IPS-20b (cell line): ENCODE measurements around the gene HRH2.

Experiments used
- H3K27ac ChIP-seq: one replicate; pipeline ENCODE4 v1.5.1; 2013; ENCODE audit warnings: low read length
- H3K27me3 ChIP-seq: 2 replicates; pipeline ENCODE4 v1.6.1; 2013; ENCODE audit warnings: mild to moderate bottlenecking, low read length, inconsistent platforms; ENCODE audit not compliant: insufficient read depth
- H3K36me3 ChIP-seq: 2 replicates; pipeline ENCODE4 v1.6.1; 2013; ENCODE audit warnings: low read depth, mild to moderate bottlenecking, inconsistent platforms, low read length, moderate library complexity; ENCODE audit not compliant: insufficient read depth
- H3K4me1 ChIP-seq: 2 replicates; pipeline ENCODE4 v1.6.1; 2013; ENCODE audit warnings: mild to moderate bottlenecking, control low read depth, inconsistent platforms, low read length, moderate library complexity; ENCODE audit not compliant: insufficient read depth
- H3K4me3 ChIP-seq: 2 replicates; pipeline ENCODE4 v1.5.1; 2013; ENCODE audit warnings: mild to moderate bottlenecking, low read length, inconsistent platforms
- H3K9ac ChIP-seq: 2 replicates; pipeline ENCODE4 v1.6.1; 2013; ENCODE audit warnings: low read depth, mild to moderate bottlenecking, inconsistent platforms, low read length, moderate library complexity
- H3K9me3 ChIP-seq: 2 replicates; pipeline ENCODE4 v1.6.1; 2013; ENCODE audit warnings: mild to moderate bottlenecking, low read depth, low read length, inconsistent platforms; ENCODE audit not compliant: insufficient read depth

HRH2 gene

DNA sequence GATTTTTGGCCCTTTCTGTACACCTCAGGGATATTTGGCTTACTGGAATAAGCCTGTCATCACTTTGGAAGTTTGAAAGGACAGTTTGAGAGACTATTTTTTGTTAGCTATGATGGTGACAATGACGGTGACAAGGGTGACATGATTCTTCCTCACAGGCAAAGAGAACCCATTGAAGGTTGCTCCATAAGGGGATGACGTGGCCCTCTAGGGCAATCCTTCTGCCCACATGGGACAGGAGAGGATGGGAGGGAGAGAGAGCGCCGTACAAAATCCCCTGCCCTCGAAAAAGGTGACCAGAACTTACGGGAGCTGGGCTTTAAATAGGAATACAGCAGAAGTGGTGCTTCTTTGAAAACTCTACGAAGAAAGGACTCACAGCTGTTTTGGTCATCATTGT lies 22.6 kb downstream of the HRH2 start:
- Histone ChIP-seq H3K4me1 (no peaks in the 10 kb centered on the region), H3K27ac (no peak overlapping the region), H3K9me3 (no peaks in the 10 kb centered on the region), H3K36me3 (peaks cover 4% of the 10 kb centered on the region; the same call in 1 of the 2 replicates), H3K4me3 (no peak overlapping the region), H3K27me3 (no peaks in the 10 kb centered on the region; the same call in 1 of the 2 replicates), H3K9ac (no peak overlapping the region)

DNA sequence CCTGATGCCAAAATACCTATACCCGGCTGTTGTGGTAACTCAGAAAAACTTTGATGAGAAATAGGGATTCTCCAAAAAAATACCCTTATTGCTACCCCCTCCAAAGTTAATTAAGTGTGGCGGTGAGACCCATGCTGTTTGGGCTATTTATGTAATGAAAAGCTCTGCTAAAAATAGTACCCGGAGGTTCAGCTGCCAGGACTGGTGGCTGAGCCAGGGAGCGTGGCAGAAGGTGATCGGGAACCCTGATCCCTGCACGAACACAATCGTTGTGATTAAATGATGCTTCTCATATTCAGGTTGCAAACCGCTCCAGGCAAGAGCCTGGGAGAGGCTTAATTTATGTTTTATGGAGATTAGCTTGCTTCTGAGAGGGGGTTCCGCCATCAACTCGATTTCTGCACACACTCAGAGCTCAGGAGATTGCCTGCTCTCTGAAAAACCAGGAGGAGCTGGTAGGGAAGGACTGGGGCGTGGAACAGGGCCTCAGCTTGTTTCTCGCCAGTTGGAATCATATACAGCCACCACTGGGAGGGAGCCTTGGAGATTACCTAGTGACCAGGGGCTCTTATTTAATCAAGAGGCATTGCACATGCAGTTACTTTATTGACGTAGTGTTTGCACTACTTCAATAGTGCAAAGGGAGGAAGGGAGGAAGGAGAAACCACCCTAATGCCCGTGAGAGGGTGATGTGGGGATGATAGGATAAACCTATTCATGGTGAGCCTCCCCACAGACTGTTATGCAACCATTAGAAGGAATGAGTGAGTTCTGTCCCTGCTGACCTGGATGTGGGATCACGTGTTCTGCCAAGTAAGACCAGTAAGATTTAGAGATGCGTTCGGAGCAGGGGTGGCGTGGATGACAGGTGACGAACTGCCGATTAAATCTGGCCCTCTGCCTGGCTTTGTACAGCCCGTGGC lies 23.4 kb downstream of the HRH2 start:
- Histone ChIP-seq H3K9me3 (no peaks in the 10 kb centered on the region), H3K4me3 (no peak overlapping the region), H3K4me1 (no peaks in the 10 kb centered on the region), H3K36me3 (peaks cover 4% of the 10 kb centered on the region; the same call in 1 of the 2 replicates), H3K27me3 (no peaks in the 10 kb centered on the region; the same call in 1 of the 2 replicates), H3K27ac (no peak overlapping the region), H3K9ac (no peak overlapping the region)

DNA sequence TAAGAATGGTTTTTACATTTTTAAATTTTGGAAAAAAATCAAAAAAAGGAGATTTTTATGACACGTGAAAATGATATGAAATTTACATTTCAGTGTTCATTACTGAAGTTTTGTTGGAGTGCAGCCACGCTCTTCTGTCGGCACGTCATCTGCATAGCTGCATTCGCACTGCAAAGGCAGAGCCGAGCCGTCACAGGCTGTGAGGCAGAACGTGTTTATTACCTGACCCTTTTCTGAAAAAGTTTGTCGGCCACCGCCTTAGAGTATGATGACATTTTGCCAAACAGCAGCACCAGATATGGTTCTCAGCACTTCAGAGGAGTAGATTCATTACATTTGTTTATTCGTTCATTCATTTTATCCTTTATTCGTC lies 24.1 kb downstream of the HRH2 start:
- Histone ChIP-seq H3K4me3 (no peak overlapping the region), H3K36me3 (peaks cover 4% of the 10 kb centered on the region; the same call in 1 of the 2 replicates), H3K27ac (no peak overlapping the region), H3K27me3 (no peaks in the 10 kb centered on the region; the same call in 1 of the 2 replicates), H3K9me3 (no peaks in the 10 kb centered on the region), H3K9ac (no peak overlapping the region), H3K4me1 (no peaks in the 10 kb centered on the region)

DNA sequence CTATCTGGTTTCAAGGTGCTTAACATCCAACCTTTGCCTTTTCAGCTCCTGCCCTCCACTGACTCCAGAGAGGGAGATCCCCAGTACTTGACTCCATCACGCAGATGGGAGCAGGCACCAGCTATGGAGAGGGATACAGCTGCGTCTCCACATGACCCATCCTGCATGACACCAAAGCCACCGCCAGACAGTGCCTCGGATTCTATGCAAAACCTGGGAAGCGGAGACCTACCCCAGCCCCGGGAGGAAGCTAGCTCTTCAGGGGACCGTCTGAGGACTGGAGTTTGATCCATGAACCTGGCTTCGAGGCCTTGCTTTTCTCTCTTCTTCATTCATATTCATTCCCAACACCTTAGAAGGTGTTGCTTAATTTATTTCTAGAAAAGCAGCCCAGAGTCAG lies 24.8 kb downstream of the HRH2 start:
- Histone ChIP-seq H3K4me1 (no peaks in the 10 kb centered on the region), H3K9me3 (no peaks in the 10 kb centered on the region), H3K4me3 (no peak overlapping the region), H3K27me3 (no peaks in the 10 kb centered on the region; the same call in 1 of the 2 replicates), H3K36me3 (peaks cover 4% of the 10 kb centered on the region; the same call in 1 of the 2 replicates), H3K9ac (no peak overlapping the region), H3K27ac (no peak overlapping the region)

DNA sequence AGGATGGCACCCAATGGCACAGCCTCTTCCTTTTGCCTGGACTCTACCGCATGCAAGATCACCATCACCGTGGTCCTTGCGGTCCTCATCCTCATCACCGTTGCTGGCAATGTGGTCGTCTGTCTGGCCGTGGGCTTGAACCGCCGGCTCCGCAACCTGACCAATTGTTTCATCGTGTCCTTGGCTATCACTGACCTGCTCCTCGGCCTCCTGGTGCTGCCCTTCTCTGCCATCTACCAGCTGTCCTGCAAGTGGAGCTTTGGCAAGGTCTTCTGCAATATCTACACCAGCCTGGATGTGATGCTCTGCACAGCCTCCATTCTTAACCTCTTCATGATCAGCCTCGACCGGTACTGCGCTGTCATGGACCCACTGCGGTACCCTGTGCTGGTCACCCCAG lies 25.4 kb downstream of the HRH2 start:
- H3K4me1 ChIP-seq = no peaks in the 10 kb centered on the region
- peaks cover 4% of the 10 kb centered on the region; the same call in 1 of the 2 replicates for H3K36me3 ChIP-seq
- H3K27me3 ChIP-seq = no peaks in the 10 kb centered on the region
- no peak overlapping the region for H3K27ac ChIP-seq
- H3K9me3 ChIP-seq = no peaks in the 10 kb centered on the region
- H3K9ac ChIP-seq = no peak overlapping the region
- no peak overlapping the region for H3K4me3 ChIP-seq

DNA sequence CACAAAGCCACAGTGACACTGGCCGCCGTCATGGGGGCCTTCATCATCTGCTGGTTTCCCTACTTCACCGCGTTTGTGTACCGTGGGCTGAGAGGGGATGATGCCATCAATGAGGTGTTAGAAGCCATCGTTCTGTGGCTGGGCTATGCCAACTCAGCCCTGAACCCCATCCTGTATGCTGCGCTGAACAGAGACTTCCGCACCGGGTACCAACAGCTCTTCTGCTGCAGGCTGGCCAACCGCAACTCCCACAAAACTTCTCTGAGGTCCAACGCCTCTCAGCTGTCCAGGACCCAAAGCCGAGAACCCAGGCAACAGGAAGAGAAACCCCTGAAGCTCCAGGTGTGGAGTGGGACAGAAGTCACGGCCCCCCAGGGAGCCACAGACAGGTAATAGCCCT lies 26.1 kb downstream of the HRH2 start:
- Histone ChIP-seq H3K27ac (no peak overlapping the region), H3K4me1 (no peaks in the 10 kb centered on the region), H3K36me3 (peaks cover 4% of the 10 kb centered on the region; the same call in 1 of the 2 replicates), H3K4me3 (no peak overlapping the region), H3K27me3 (no peaks in the 10 kb centered on the region), H3K9me3 (no peaks in the 10 kb centered on the region), H3K9ac (no peak overlapping the region)

DNA sequence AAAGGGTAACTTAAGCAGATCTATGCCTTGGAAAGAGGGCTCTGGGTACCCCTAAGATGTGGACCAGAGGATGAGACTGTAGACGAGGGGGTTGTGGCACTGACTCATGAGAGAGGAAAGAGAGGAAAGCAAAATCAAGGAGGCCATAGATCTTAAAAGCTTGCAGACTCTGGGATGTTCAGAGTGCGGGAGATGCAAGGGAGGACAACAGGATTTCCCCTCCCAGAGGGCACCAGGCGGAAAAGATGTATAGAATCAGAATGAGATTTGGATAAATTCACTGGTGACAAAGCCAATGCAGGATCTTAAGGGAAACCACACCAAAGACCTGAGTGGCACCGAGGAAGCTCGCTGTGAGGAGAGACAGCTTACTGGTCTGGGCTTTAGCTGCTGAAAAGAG lies 27.1 kb downstream of the HRH2 start:
- no peak overlapping the region for H3K9ac ChIP-seq
- H3K27ac ChIP-seq = no peak overlapping the region
- H3K4me1 ChIP-seq = no peaks in the 10 kb centered on the region
- H3K4me3 ChIP-seq = no peak overlapping the region
- H3K36me3 ChIP-seq = peaks cover 4% of the 10 kb centered on the region; the same call in 1 of the 2 replicates
- no peaks in the 10 kb centered on the region for H3K9me3 ChIP-seq
- no peaks in the 10 kb centered on the region for H3K27me3 ChIP-seq

DNA sequence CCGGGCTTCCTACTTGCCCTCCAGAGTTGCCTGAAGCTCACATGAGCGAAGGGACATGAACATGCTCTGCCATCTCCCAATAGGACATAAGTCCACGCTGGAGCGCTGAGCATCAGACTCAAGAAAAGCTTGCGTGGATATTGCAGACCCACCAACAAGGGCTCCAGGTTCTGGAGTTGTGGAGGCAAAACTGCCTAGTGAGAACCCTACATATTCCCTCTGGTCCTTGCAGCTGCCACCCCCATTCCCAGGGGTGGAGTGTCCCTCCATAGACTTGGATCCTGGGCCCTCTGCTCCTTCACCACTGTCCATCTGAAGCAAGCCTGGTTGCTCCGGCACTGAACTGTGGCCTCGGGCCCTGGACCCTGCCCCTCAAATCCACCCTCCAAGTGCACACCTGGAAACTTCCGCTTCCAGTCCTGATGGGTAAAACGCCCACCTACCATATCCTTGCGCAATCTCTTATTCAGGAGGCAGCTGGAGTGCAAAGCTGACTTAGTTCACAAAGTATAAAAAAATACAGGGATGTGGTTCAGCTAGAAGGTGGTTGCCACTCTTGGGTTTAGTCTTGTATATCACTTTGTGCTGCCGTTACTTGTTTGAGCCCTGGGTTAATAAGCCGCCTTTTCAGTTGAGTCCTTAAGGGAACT lies 28.0 kb downstream of the HRH2 start:
- H3K36me3 ChIP-seq = peaks cover 4% of the 10 kb centered on the region; the same call in 1 of the 2 replicates
- no peaks in the 10 kb centered on the region for H3K27me3 ChIP-seq
- no peak overlapping the region for H3K27ac ChIP-seq
- H3K4me1 ChIP-seq = peaks cover 1% of the 10 kb centered on the region; the same call in 1 of the 2 replicates
- no peaks in the 10 kb centered on the region for H3K9me3 ChIP-seq
- no peak overlapping the region for H3K4me3 ChIP-seq
- no peak overlapping the region for H3K9ac ChIP-seq

DNA sequence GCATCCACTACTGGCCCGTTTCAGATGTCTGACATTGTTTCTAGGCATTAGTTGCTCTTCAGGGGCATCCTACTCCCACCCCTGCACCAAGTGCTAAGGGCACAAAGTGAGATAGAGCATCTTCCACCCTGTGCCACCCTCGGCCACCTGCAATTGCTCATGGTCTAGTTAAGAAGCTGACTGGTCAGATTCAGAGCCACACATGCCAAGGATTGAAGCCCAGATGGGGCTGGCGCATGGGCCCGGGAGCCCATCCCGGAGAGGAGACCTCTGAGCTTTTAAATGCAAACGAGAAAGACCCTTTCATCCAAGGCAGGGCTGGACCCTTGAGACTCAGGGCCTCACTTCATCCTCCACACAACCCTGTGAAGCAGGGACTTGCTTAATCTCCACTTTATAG lies 28.5 kb downstream of the HRH2 start:
- Histone ChIP-seq H3K27ac (no peak overlapping the region), H3K9me3 (no peaks in the 10 kb centered on the region), H3K36me3 (peaks cover 4% of the 10 kb centered on the region; the same call in 1 of the 2 replicates), H3K27me3 (no peaks in the 10 kb centered on the region), H3K4me3 (no peak overlapping the region), H3K9ac (no peak overlapping the region), H3K4me1 (peaks cover 3% of the 10 kb centered on the region; the same call in 1 of the 2 replicates)

DNA sequence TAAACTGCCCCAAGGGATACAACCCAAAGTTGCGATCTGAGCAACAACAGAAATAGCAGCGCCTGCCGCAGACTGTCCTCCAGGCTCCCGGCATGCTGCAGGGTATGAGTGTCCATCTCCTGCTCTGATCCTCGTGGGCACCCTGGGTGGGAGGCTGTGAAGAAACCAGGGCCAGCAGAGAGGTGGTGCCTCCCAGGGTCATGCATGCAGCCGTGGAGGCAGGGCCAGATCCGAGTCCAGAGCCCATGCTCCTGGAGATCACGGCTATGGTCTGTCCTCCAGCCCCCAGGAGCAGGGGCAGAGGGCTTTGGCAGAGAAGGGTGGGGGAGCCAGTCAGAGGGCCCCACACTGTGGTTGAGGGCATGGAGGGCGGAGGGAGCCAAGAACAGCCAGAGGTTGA lies 29.0 kb downstream of the HRH2 start:
- Histone ChIP-seq H3K4me3 (no peak overlapping the region), H3K27ac (no peak overlapping the region), H3K36me3 (peaks cover 4% of the 10 kb centered on the region; the same call in 1 of the 2 replicates), H3K9me3 (no peaks in the 10 kb centered on the region), H3K9ac (no peak overlapping the region), H3K27me3 (no peaks in the 10 kb centered on the region), H3K4me1 (peaks cover 3% of the 10 kb centered on the region; the same call in 1 of the 2 replicates)

DNA sequence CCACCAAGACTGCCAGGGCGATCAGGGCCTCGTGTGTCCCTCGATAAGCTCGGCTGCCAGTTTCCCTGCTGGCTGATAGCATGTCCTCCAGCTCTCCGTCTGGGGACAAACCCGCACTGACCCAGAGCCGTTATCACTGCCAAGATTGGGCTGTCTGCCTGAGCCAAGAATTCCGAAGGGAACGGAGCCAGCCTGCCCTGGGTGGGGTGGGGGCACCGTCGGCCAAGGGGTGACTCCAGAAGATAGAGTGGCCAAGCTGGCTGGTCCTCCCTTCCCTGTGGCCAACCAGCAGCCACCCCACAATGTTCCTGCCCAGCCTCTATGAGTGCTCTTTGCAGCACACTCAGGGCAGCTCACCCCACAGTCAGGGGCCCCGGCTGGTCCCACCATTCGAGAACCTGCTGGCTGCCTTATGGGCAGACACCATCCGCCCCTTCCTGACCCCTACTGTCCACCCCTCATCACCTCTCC lies 29.4 kb downstream of the HRH2 start:
- peaks cover 3% of the 10 kb centered on the region; the same call in 1 of the 2 replicates for H3K4me1 ChIP-seq
- no peak overlapping the region for H3K27ac ChIP-seq
- H3K9me3 ChIP-seq = no peaks in the 10 kb centered on the region
- H3K9ac ChIP-seq = no peak overlapping the region
- peaks cover 4% of the 10 kb centered on the region; the same call in 1 of the 2 replicates for H3K36me3 ChIP-seq
- H3K4me3 ChIP-seq = no peak overlapping the region
- no peaks in the 10 kb centered on the region for H3K27me3 ChIP-seq
